ENCODE data around the gene HBZ. TPM values are rescaled to one million over a fixed set of nuclear protein-coding genes. Genes with fewer than 3 reads are reported as not detected.
"Not testable (repeated sequence)": the region's sequence is repeated elsewhere in the genome, so short reads cannot be mapped to it uniquely, and the experiment has no call there.

HBZ gene
- total RNA-seq, 1 donor: not detected

DNA sequence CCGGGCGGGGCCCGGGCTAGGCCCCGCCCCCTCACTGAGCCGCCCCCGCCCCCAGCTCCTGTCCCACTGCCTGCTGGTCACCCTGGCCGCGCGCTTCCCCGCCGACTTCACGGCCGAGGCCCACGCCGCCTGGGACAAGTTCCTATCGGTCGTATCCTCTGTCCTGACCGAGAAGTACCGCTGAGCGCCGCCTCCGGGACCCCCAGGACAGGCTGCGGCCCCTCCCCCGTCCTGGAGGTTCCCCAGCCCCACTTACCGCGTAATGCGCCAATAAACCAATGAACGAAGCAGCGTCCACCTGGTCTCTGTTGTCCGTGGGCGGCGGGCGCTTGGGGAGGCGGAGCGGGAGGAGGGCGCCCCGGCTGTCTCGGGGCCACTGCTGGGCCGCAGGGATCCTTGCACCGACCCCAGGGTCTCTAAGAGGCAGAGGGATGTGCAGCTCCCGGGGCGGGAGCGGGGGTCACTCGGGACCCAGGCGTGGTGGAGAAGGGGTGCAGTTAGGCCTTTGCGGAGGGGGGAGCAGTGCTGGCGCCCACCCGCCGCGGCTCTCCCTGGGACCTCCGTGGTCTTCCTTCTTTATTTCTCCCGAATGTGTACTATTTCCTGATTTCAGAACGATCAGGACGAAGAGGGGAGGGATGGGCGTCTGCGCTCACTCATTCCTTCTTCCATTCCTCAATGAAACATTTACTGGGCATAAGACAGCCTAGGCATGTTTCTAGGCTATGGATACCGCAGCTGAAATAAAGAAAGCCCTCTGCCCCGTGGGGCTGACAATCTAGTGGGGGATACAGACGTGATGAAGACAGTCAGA, 2.0 kb downstream of the HBZ start:
- peak; percentile 85 for DNase-seq (ENCODE audit: insufficient read length, low spot score, missing footprints)
- Histone ChIP-seq H3K36me3 (ENCODE audit: insufficient read depth, low read length) (no peaks in the 10 kb centered on the region), H3K4me2 (ENCODE audit: insufficient read depth, low read length) (peak overlapping the region; percentile 64), H3K4me3 (ENCODE audit: insufficient read depth, low read length) (peak overlapping the region; percentile 55), H2AFZ (ENCODE audit: low read length) (no peak overlapping the region), H3K27ac (ENCODE audit: low read depth, low read length) (no peak overlapping the region), H3K27me3 (ENCODE audit: insufficient read depth, low read length) (peaks cover 29% of the 10 kb centered on the region), H3K4me1 (ENCODE audit: insufficient read depth, low read length) (peaks cover 5% of the 10 kb centered on the region), H3K9me3 (ENCODE audit: low read depth, low read length) (no peaks in the 10 kb centered on the region), H4K20me1 (ENCODE audit: insufficient read depth, low read length) (no peaks in the 10 kb centered on the region), H3K79me2 (ENCODE audit: insufficient read depth, low read length) (no peaks in the 10 kb centered on the region)
- TF ChIP-seq, protein P1, sequence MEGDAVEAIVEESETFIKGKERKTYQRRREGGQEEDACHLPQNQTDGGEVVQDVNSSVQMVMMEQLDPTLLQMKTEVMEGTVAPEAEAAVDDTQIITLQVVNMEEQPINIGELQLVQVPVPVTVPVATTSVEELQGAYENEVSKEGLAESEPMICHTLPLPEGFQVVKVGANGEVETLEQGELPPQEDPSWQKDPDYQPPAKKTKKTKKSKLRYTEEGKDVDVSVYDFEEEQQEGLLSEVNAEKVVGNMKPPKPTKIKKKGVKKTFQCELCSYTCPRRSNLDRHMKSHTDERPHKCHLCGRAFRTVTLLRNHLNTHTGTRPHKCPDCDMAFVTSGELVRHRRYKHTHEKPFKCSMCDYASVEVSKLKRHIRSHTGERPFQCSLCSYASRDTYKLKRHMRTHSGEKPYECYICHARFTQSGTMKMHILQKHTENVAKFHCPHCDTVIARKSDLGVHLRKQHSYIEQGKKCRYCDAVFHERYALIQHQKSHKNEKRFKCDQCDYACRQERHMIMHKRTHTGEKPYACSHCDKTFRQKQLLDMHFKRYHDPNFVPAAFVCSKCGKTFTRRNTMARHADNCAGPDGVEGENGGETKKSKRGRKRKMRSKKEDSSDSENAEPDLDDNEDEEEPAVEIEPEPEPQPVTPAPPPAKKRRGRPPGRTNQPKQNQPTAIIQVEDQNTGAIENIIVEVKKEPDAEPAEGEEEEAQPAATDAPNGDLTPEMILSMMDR (IDR thresholded peaks at IDR 0.05; ENCODE audit: extremely low read depth, low read depth, low read length): no peak

DNA sequence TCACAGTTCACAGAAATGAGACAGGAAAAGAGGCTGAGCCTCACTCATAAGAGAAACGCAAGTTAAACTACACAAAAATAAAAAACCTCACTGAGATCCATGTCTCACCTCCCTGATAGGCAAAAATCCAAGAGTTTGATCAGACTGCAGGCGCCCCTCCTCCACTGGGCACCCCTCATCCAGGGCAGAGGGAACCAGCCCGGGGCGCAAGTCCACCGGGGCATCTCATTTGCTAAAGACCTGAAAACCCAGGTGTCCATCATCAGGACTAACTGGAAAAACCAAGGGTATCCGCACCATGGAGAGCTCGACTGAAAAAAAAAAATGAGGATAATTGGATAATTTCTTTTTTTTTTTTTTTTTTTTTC, 2.6 kb downstream of the HBZ start:
- H3K27me3 ChIP-seq (ENCODE audit: insufficient read depth, low read length): peaks cover 31% of the 10 kb centered on the region
- H3K4me2 ChIP-seq (ENCODE audit: insufficient read depth, low read length): peak overlapping the region; percentile 64
- TF ChIP-seq, protein P1 (IDR thresholded peaks at IDR 0.05; ENCODE audit: extremely low read depth, low read depth, low read length): no peak
- H4K20me1 ChIP-seq (ENCODE audit: insufficient read depth, low read length): no peaks in the 10 kb centered on the region
- no peaks in the 10 kb centered on the region for H3K36me3 ChIP-seq (ENCODE audit: insufficient read depth, low read length)
- no peaks in the 10 kb centered on the region for H3K9me3 ChIP-seq (ENCODE audit: low read depth, low read length)
- H2AFZ ChIP-seq (ENCODE audit: low read length): no peak overlapping the region
- H3K79me2 ChIP-seq (ENCODE audit: insufficient read depth, low read length): no peaks in the 10 kb centered on the region
- peaks cover 5% of the 10 kb centered on the region for H3K4me1 ChIP-seq (ENCODE audit: insufficient read depth, low read length)
- H3K4me3 ChIP-seq (ENCODE audit: insufficient read depth, low read length): no peak overlapping the region
- no peak for DNase-seq (ENCODE audit: insufficient read length, low spot score, missing footprints)
- no peak overlapping the region for H3K27ac ChIP-seq (ENCODE audit: low read depth, low read length)

DNA sequence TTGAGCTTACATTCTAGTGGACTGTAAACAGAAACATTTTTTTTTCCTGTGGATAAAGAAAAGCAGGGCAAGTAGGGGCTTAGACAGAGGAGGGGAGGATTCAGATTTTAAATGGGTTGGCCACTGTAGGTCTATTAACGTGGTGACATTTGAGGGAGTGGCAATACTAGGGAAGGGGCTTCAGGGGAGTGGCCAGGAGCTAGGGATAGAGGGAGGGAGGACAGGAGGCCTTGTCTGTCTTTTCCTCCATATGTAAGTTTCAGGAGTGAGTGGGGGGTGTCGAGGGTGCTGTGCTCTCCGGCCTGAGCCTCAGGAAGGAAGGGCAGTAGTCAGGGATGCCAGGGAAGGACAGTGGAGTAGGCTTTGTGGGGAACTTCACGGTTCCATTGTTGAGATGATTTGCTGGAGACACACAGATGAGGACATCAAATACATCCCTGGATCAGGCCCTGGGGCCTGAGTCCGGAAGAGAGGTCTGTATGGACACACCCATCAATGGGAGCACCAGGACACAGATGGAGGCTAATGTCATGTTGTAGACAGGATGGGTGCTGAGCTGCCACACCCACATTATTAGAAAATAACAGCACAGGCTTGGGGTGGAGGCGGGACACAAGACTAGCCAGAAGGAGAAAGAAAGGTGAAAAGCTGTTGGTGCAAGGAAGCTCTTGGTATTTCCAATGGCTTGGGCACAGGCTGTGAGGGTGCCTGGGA, 6.8 kb downstream of the HBZ start:
- TF ChIP-seq, protein P1 (IDR thresholded peaks at IDR 0.05; ENCODE audit: extremely low read depth, low read depth, low read length): no peak
- no peak overlapping the region for H3K27ac ChIP-seq (ENCODE audit: low read depth, low read length)
- no peaks in the 10 kb centered on the region for H3K79me2 ChIP-seq (ENCODE audit: insufficient read depth, low read length)
- H3K36me3 ChIP-seq (ENCODE audit: insufficient read depth, low read length): no peaks in the 10 kb centered on the region
- H3K4me3 ChIP-seq (ENCODE audit: insufficient read depth, low read length): no peak overlapping the region
- no peaks in the 10 kb centered on the region for H3K9me3 ChIP-seq (ENCODE audit: low read depth, low read length)
- peaks cover 5% of the 10 kb centered on the region for H3K4me1 ChIP-seq (ENCODE audit: insufficient read depth, low read length)
- no peak overlapping the region for H2AFZ ChIP-seq (ENCODE audit: low read length)
- DNase-seq (ENCODE audit: insufficient read length, low spot score, missing footprints): peak; percentile 76
- peaks cover 30% of the 10 kb centered on the region for H3K27me3 ChIP-seq (ENCODE audit: insufficient read depth, low read length)
- no peak overlapping the region for H3K4me2 ChIP-seq (ENCODE audit: insufficient read depth, low read length)
- no peaks in the 10 kb centered on the region for H4K20me1 ChIP-seq (ENCODE audit: insufficient read depth, low read length)

DNA sequence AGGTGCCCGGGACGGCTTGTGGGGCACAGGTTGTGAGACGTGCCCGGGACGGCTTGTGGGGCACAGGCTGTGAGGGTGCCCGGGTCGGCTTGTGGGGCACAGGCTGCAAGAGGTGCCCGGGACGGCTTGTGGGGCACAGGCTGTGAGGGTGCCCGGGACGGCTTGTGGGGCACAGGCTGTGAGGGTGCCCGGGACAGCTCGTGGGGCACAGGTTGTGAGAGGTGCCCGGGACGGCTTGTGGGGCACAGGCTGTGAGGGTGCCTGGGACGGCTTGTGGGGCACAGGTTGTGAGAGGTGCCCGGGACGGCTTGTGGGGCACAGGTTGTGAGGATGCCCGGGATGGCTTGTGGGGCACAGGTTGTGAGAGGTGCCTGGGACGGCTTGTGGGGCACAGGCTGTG, 7.8 kb downstream of the HBZ start:
- not testable (repeated sequence) for H3K79me2 ChIP-seq (ENCODE audit: insufficient read depth, low read length); H3K27ac ChIP-seq (ENCODE audit: low read depth, low read length); H3K4me2 ChIP-seq (ENCODE audit: insufficient read depth, low read length); H2AFZ ChIP-seq (ENCODE audit: low read length); H3K4me1 ChIP-seq (ENCODE audit: insufficient read depth, low read length); H3K4me3 ChIP-seq (ENCODE audit: insufficient read depth, low read length); H4K20me1 ChIP-seq (ENCODE audit: insufficient read depth, low read length); DNase-seq (ENCODE audit: insufficient read length, low spot score, missing footprints); H3K36me3 ChIP-seq (ENCODE audit: insufficient read depth, low read length); H3K9me3 ChIP-seq (ENCODE audit: low read depth, low read length)
- H3K27me3 ChIP-seq (ENCODE audit: insufficient read depth, low read length): peaks cover 25% of the 10 kb centered on the region
